Measurements from ENCODE around the gene ZNF92.

The ZNF92 gene

DNA sequence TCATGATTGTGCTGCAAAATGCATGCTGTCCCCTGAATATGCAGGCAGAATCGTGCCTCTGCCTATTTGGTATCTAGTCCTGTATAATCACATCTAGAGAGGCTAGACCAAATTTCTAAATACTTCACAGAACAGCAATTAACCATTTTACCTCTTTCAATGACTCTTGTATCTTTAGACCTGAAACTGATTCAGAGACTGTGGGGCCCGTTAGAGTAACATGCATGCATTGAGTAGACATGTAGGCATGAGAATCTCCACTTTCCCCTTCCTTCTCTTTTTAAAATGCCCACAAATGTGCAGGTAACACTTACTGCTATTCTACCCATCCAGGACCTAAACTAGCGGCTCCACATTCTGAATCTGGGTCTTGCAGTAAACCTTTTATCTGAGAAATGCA, 8.8 kb downstream of the ZNF92 start:
- TF ChIP-seq ISL1 (CRISPR knock-in tag; IDR thresholded peaks at IDR 0.05) (no peak), PPARA (CRISPR knock-in tag; IDR thresholded peaks at IDR 0.05; ENCODE audit: borderline replicate concordance) (no peak), CSDC2 (CRISPR knock-in tag; IDR thresholded peaks at IDR 0.05) (no peak), TOX (CRISPR knock-in tag; IDR thresholded peaks at IDR 0.05; ENCODE audit: borderline replicate concordance) (no peak), SNAI2 (CRISPR knock-in tag; IDR thresholded peaks at IDR 0.05) (no peak), TCF4 (CRISPR knock-in tag; IDR thresholded peaks at IDR 0.05; ENCODE audit: borderline replicate concordance) (no peak)
- ATAC-seq = no peak

DNA sequence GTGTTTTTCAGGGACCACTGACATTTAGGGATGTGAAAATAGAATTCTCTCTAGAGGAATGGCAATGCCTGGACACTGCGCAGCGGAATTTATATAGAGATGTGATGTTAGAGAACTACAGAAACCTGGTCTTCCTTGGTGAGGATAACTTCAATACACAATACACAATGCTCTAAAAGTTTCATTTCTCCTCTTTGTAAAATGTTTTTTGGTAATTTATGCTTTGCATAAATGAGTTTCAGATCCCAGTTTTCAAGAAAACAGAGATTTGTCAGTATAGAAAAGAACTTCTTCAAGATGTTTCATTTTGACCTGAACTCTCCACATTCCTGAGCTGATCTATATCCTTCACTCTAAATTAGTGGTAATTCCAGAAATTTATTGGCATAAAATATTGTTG, 14.2 kb downstream of the ZNF92 start:
- ATAC-seq = no peak
- TF ChIP-seq ZFP30 (CRISPR knock-in tag; IDR thresholded peaks at IDR 0.05) = no peak
- no peak for TF ChIP-seq GLIS3 (CRISPR knock-in tag; IDR thresholded peaks at IDR 0.05)
- TF ChIP-seq, protein P1, sequence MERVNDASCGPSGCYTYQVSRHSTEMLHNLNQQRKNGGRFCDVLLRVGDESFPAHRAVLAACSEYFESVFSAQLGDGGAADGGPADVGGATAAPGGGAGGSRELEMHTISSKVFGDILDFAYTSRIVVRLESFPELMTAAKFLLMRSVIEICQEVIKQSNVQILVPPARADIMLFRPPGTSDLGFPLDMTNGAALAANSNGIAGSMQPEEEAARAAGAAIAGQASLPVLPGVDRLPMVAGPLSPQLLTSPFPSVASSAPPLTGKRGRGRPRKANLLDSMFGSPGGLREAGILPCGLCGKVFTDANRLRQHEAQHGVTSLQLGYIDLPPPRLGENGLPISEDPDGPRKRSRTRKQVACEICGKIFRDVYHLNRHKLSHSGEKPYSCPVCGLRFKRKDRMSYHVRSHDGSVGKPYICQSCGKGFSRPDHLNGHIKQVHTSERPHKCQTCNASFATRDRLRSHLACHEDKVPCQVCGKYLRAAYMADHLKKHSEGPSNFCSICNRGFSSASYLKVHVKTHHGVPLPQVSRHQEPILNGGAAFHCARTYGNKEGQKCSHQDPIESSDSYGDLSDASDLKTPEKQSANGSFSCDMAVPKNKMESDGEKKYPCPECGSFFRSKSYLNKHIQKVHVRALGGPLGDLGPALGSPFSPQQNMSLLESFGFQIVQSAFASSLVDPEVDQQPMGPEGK (CRISPR knock-in tag; IDR thresholded peaks at IDR 0.05; ENCODE audit: borderline replicate concordance) = no peak
- TF ChIP-seq TOX (CRISPR knock-in tag; IDR thresholded peaks at IDR 0.05; ENCODE audit: borderline replicate concordance) = no peak
- no peak for TF ChIP-seq RARB (CRISPR knock-in tag; IDR thresholded peaks at IDR 0.05)

DNA sequence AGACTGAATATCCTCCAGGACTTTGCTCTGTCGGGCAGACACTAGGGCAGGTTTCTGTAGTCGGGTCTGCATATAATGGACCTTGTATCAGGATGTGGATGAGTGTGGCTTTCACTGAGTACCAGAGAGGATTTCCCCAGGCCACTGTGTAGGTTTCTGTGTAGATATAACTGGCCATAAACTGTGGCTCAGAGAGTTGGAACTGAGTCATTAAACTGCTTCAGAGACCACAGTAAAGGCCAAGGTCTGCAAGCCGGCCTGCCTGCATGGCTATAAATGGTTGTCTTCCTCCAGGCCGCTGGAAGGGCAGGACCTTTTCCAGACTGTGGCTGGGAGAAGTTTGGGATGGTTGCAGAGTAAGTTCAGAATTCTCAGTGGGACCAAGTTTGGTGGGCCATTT, 16.9 kb downstream of the ZNF92 start:
- TF ChIP-seq TCF4 (CRISPR knock-in tag; IDR thresholded peaks at IDR 0.05; ENCODE audit: borderline replicate concordance) = no peak
- no peak for TF ChIP-seq ZNF565 (CRISPR knock-in tag; conservative IDR thresholded peaks at IDR 0.05; ENCODE audit: low read depth)
- TF ChIP-seq, protein P1 (CRISPR knock-in tag; IDR thresholded peaks at IDR 0.05; ENCODE audit: borderline replicate concordance) = no peak
- TF ChIP-seq ZFP30 (CRISPR knock-in tag; IDR thresholded peaks at IDR 0.05) = no peak
- TF ChIP-seq, protein P2, sequence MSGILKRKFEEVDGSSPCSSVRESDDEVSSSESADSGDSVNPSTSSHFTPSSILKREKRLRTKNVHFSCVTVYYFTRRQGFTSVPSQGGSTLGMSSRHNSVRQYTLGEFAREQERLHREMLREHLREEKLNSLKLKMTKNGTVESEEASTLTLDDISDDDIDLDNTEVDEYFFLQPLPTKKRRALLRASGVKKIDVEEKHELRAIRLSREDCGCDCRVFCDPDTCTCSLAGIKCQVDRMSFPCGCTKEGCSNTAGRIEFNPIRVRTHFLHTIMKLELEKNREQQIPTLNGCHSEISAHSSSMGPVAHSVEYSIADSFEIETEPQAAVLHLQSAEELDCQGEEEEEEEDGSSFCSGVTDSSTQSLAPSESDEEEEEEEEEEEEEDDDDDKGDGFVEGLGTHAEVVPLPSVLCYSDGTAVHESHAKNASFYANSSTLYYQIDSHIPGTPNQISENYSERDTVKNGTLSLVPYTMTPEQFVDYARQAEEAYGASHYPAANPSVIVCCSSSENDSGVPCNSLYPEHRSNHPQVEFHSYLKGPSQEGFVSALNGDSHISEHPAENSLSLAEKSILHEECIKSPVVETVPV (CRISPR knock-in tag; IDR thresholded peaks at IDR 0.05) = no peak
- no peak for TF ChIP-seq RARB (CRISPR knock-in tag; IDR thresholded peaks at IDR 0.05)
- TF ChIP-seq BACH2 (CRISPR knock-in tag; IDR thresholded peaks at IDR 0.05; ENCODE audit: borderline replicate concordance) = no peak
- no peak for TF ChIP-seq ARNTL (CRISPR knock-in tag; IDR thresholded peaks at IDR 0.05; ENCODE audit: borderline replicate concordance, low read depth)
- TF ChIP-seq ZNF70 (CRISPR knock-in tag; IDR thresholded peaks at IDR 0.05) = no peak
- TF ChIP-seq, protein P3, sequence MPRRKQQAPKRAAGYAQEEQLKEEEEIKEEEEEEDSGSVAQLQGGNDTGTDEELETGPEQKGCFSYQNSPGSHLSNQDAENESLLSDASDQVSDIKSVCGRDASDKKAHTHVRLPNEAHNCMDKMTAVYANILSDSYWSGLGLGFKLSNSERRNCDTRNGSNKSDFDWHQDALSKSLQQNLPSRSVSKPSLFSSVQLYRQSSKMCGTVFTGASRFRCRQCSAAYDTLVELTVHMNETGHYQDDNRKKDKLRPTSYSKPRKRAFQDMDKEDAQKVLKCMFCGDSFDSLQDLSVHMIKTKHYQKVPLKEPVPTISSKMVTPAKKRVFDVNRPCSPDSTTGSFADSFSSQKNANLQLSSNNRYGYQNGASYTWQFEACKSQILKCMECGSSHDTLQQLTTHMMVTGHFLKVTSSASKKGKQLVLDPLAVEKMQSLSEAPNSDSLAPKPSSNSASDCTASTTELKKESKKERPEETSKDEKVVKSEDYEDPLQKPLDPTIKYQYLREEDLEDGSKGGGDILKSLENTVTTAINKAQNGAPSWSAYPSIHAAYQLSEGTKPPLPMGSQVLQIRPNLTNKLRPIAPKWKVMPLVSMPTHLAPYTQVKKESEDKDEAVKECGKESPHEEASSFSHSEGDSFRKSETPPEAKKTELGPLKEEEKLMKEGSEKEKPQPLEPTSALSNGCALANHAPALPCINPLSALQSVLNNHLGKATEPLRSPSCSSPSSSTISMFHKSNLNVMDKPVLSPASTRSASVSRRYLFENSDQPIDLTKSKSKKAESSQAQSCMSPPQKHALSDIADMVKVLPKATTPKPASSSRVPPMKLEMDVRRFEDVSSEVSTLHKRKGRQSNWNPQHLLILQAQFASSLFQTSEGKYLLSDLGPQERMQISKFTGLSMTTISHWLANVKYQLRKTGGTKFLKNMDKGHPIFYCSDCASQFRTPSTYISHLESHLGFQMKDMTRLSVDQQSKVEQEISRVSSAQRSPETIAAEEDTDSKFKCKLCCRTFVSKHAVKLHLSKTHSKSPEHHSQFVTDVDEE (CRISPR knock-in tag; IDR thresholded peaks at IDR 0.05) = no peak
- TF ChIP-seq ZC3H10 (CRISPR knock-in tag; IDR thresholded peaks at IDR 0.05) = no peak
- ATAC-seq = no peak

DNA sequence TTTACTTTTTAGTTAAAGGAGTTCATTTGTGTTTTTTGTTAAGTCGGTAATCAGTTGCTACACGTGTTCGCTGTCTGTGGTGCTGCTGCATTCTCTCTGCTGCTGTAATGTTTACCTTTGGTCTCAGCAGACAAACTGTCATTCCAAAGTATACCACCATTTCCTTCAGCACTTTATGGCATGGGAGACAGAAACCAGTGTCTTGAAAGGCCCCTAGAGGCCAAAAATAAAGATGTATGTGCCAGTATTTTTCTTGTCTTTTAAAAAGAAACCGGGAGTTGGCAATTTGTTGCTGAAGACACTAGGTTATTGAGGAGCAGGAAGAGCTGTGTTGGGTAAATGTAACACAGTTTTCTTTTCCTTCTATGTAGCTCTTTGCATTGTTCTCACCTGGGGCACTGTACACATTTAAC, 24.1 kb downstream of the ZNF92 start:
- ATAC-seq = peak; percentile 57; the same call in 2 of the 3 replicates
- TF ChIP-seq BACH2 (CRISPR knock-in tag; IDR thresholded peaks at IDR 0.05; ENCODE audit: borderline replicate concordance) (no peak), TCF4 (CRISPR knock-in tag; IDR thresholded peaks at IDR 0.05; ENCODE audit: borderline replicate concordance) (no peak), OSR1 (CRISPR knock-in tag; IDR thresholded peaks at IDR 0.05) (no peak), TOX (CRISPR knock-in tag; IDR thresholded peaks at IDR 0.05; ENCODE audit: borderline replicate concordance) (no peak), ZNF8 (CRISPR knock-in tag; IDR thresholded peaks at IDR 0.05) (no peak), SNAI2 (CRISPR knock-in tag; IDR thresholded peaks at IDR 0.05) (no peak), CSDC2 (CRISPR knock-in tag; IDR thresholded peaks at IDR 0.05) (no peak), ZFP3 (CRISPR knock-in tag; IDR thresholded peaks at IDR 0.05) (no peak), RARB (CRISPR knock-in tag; IDR thresholded peaks at IDR 0.05) (no peak), GLIS3 (CRISPR knock-in tag; IDR thresholded peaks at IDR 0.05) (no peak)
- TF ChIP-seq, protein P4, sequence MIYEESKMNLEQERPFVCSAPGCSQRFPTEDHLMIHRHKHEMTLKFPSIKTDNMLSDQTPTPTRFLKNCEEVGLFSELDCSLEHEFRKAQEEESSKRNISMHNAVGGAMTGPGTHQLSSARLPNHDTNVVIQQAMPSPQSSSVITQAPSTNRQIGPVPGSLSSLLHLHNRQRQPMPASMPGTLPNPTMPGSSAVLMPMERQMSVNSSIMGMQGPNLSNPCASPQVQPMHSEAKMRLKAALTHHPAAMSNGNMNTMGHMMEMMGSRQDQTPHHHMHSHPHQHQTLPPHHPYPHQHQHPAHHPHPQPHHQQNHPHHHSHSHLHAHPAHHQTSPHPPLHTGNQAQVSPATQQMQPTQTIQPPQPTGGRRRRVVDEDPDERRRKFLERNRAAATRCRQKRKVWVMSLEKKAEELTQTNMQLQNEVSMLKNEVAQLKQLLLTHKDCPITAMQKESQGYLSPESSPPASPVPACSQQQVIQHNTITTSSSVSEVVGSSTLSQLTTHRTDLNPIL (CRISPR knock-in tag; IDR thresholded peaks at IDR 0.05; ENCODE audit: low read depth) = no peak
- TF ChIP-seq, protein P1 (CRISPR knock-in tag; IDR thresholded peaks at IDR 0.05; ENCODE audit: borderline replicate concordance) = no peak
- TF ChIP-seq, protein P5, sequence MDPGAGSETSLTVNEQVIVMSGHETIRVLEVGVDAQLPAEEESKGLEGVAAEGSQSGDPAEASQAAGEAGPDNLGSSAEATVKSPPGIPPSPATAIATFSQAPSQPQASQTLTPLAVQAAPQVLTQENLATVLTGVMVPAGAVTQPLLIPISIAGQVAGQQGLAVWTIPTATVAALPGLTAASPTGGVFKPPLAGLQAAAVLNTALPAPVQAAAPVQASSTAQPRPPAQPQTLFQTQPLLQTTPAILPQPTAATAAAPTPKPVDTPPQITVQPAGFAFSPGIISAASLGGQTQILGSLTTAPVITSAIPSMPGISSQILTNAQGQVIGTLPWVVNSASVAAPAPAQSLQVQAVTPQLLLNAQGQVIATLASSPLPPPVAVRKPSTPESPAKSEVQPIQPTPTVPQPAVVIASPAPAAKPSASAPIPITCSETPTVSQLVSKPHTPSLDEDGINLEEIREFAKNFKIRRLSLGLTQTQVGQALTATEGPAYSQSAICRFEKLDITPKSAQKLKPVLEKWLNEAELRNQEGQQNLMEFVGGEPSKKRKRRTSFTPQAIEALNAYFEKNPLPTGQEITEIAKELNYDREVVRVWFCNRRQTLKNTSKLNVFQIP (CRISPR knock-in tag; IDR thresholded peaks at IDR 0.05; ENCODE audit: borderline replicate concordance, low read depth) = no peak
